DMS79 treated with DMSO at 0.1 percent for 48 hours (cell line): ENCODE measurements around the gene IRGQ.

Experiments
- DNase-seq: peaks from one replicate; lab custom pipeline; 2025; lab: John Stamatoyannopoulos, UW

The IRGQ gene

GRCh38 chr19:43544077-43544476, 51.9 kb downstream of the IRGQ start:
- no peak for DNase-seq

- no peak for DNase-seq
These were observed 53.8 kb downstream of the IRGQ start for GRCh38 chr19:43541920-43542650.

- no peak for DNase-seq
These were observed 55.6 kb downstream of the IRGQ start for GRCh38 chr19:43540381-43540780.

GRCh38 chr19:43538922-43539321, 57.0 kb downstream of the IRGQ start:
- no peak for DNase-seq

GRCh38 chr19:43534816-43535761, 60.8 kb downstream of the IRGQ start:
- no peak for DNase-seq
